Measurements from ENCODE around the gene ADAMTSL1. TPM values are rescaled to one million over a fixed set of nuclear protein-coding genes. Genes with fewer than 3 reads are reported as not detected.

The ADAMTSL1 gene
- total and polyA plus RNA-seq, 2 experiments from 2014 or later, result 2.3 to 5.0 TPM

DNA sequence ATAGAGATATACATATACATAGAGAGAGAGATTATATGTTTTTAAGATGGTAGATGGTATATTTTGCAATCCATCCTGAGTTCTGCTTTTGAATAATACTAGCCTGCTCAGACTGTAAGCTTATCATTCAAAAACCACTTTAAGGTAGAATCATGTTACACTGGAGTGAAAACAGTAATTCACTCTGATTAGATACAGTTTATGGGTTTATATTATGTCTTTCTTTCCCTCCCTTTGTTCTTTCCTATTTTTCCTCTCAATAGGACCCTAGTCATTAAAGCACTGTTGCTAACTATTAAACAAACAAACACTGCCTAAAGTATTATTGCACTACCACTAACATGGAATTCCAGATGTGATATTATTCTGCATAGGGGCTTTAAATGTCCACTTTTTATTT is 202.0 kb downstream of the ADAMTSL1 start (continued):
- TF ChIP-seq REST (IDR thresholded peaks at IDR 0.05; ENCODE audit: unreplicated experiment) (no peak), STAT1 (IDR thresholded peaks at IDR 0.05; ENCODE audit: unreplicated experiment) (no peak), EZH2 (IDR thresholded peaks at IDR 0.05; ENCODE audit: low read depth, unreplicated experiment) (no peak)

DNA sequence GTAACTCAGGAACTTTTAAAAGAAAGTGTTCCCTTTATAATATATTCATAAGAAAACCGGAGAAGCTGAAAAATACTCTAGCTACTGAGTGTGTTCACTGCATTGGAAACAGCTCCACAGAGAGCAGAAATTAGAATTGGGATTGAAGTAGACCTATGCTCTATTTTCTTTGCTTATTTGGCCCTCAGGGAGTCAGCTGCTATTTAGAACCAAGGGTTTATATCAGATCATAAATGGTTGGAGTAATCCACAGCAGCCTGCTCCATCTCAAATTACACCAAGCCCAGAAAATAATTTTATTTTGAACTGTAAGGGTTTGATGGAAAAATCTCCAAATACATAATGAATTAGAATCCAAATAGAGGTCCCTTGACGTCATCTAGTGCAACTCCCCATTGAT is 202.6 kb downstream of the ADAMTSL1 start:
- H3K27ac ChIP-seq (ENCODE audit: low read depth), result no peak overlapping the region
- no peaks in the 10 kb centered on the region for H3K27me3 Mint-ChIP-seq (ENCODE audit: insufficient read depth, low read depth, poor library complexity)

DNA sequence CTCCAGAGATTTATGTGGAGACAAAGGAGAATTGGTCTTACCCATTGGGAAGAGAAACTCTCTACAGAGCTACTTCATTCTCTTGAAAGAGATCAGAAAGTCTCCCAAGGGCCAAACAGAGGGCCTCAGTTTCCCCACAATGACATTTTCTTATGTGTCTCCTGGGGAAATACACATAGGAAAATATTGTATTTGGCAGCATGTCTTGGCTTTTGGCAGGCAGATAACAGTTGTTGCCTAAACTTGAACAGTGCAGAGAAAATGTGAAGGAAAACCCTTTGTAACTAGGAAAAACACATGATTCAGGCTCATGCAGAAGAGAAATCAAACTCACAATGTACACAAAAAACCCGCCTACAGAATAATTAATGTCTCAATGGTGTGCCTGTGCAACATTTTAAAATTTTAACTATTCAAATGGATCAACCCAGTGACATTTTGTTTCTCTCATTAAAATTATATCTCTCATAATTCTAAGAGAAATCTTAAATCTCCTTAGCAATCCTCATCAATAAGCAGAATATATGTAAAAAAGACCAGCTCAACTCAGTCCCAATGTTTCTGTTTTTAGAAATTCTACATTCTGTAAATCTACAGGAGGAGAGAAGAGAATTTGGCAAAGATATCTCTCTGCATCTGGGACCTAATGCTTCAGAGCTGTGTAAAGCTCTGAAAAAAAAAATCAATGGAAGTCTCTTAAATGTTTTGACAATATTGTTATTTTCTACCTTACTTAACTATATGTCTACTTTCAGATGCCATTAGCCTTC is 205.1 kb downstream of the ADAMTSL1 start:
- H3K4me1 ChIP-seq (ENCODE audit: insufficient read depth), result no peaks in the 10 kb centered on the region
- H3K4me2 ChIP-seq, result no peak overlapping the region
- H3K9me3 Mint-ChIP-seq, result no peaks in the 10 kb centered on the region
- H2AFZ ChIP-seq, result no peak overlapping the region
- no peaks in the 10 kb centered on the region for H3F3A ChIP-seq (replicated peaks; ENCODE audit: low read depth)
- DNase-seq (ENCODE audit: low spot score) (no peak), ATAC-seq (no peak)
- H3K9me2 ChIP-seq (ENCODE audit: insufficient read depth), result no peaks in the 10 kb centered on the region
- no peaks in the 10 kb centered on the region for H3K27me3 Mint-ChIP-seq (ENCODE audit: insufficient read depth, low read depth, poor library complexity)
- no peak overlapping the region for H3K27ac ChIP-seq (ENCODE audit: low read depth)
- no peak overlapping the region for H3K4me3 Mint-ChIP-seq
- no peaks in the 10 kb centered on the region for H4K20me1 ChIP-seq (replicated peaks; ENCODE audit: insufficient read depth)
- no peak overlapping the region for H3K4me3 ChIP-seq
- no peak overlapping the region for H3K27ac Mint-ChIP-seq
- no peaks in the 10 kb centered on the region for H3K36me3 Mint-ChIP-seq (ENCODE audit: low read depth)
- H3K79me2 ChIP-seq (replicated peaks; ENCODE audit: insufficient read depth), result no peaks in the 10 kb centered on the region
- H3K36me3 ChIP-seq (ENCODE audit: insufficient read depth), result no peaks in the 10 kb centered on the region
- no peaks in the 10 kb centered on the region for H3K27me3 ChIP-seq (ENCODE audit: insufficient read depth)
- H3K4me1 Mint-ChIP-seq, result no peaks in the 10 kb centered on the region
- TF ChIP-seq REST (IDR thresholded peaks at IDR 0.05; ENCODE audit: unreplicated experiment) (no peak), NANOG (IDR thresholded peaks at IDR 0.05; ENCODE audit: borderline replicate concordance) (no peak), EZH2 (IDR thresholded peaks at IDR 0.05; ENCODE audit: low read depth, unreplicated experiment) (no peak), CTCF (conservative IDR thresholded peaks at IDR 0.05; ENCODE audit: low read depth in 2 of 2) (no peak), JUNB (IDR thresholded peaks at IDR 0.05; ENCODE audit: unreplicated experiment) (no peak)
- TF ChIP-seq, protein P1, sequence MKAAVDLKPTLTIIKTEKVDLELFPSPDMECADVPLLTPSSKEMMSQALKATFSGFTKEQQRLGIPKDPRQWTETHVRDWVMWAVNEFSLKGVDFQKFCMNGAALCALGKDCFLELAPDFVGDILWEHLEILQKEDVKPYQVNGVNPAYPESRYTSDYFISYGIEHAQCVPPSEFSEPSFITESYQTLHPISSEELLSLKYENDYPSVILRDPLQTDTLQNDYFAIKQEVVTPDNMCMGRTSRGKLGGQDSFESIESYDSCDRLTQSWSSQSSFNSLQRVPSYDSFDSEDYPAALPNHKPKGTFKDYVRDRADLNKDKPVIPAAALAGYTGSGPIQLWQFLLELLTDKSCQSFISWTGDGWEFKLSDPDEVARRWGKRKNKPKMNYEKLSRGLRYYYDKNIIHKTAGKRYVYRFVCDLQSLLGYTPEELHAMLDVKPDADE (IDR thresholded peaks at IDR 0.05), result no peak

More for the DNA sequence above, 202.6 kb downstream of the ADAMTSL1 start:
- Histone ChIP-seq H4K20me1 (replicated peaks; ENCODE audit: insufficient read depth) (no peaks in the 10 kb centered on the region), H3K4me1 (ENCODE audit: insufficient read depth) (no peaks in the 10 kb centered on the region), H2AFZ (no peak overlapping the region), H3F3A (replicated peaks; ENCODE audit: low read depth) (no peaks in the 10 kb centered on the region), H3K4me3 (no peak overlapping the region), H3K9me2 (ENCODE audit: insufficient read depth) (no peaks in the 10 kb centered on the region), H3K4me2 (no peak overlapping the region), H3K79me2 (replicated peaks; ENCODE audit: insufficient read depth) (no peaks in the 10 kb centered on the region), H3K36me3 (ENCODE audit: insufficient read depth) (no peaks in the 10 kb centered on the region), H3K27me3 (ENCODE audit: insufficient read depth) (no peaks in the 10 kb centered on the region)
- Mint-ChIP-seq H3K9me3 (no peaks in the 10 kb centered on the region), H3K36me3 (ENCODE audit: low read depth) (no peaks in the 10 kb centered on the region), H3K27ac (no peak overlapping the region), H3K4me1 (no peaks in the 10 kb centered on the region), H3K4me3 (no peak overlapping the region)
- ATAC-seq, result no peak
- TF ChIP-seq ZNF331 (CRISPR knock-in tag; IDR thresholded peaks at IDR 0.05; ENCODE audit: low read depth) (no peak), EZH2 (IDR thresholded peaks at IDR 0.05; ENCODE audit: low read depth, unreplicated experiment) (no peak), CREB1 (CRISPR knock-in tag; IDR thresholded peaks at IDR 0.05; ENCODE audit: low read depth) (no peak), ZNF114 (CRISPR knock-in tag; IDR thresholded peaks at IDR 0.05) (no peak), EZH2phosphoT487 (IDR thresholded peaks at IDR 0.05; ENCODE audit: unreplicated experiment) (no peak), JUNB (IDR thresholded peaks at IDR 0.05; ENCODE audit: unreplicated experiment) (no peak)
- TF ChIP-seq, protein P1 (IDR thresholded peaks at IDR 0.05), result no peak
- no peak for DNase-seq (ENCODE audit: low spot score)
